PC-3 (cell line): ENCODE data around the gene DGKD. TPM values are rescaled to one million over a fixed set of nuclear protein-coding genes. Genes with fewer than 3 reads are reported as not detected.
A peak's percentile ranks its signal among the peaks of the same experiment; 100 is the strongest.

Experiments used
- ATAC-seq: fragments of 200-7000 bp; cut with Tn5 transposase; 2 replicates; pipeline ENCODE4 v1.9.1; 2020; ENCODE audit warnings: mild to moderate bottlenecking, moderate library complexity
- BruUV-seq: library from RNA; stranded (reverse); fragments of 400-500 nt; replicated peaks from 2 replicates; lab custom pipeline; 2021; lab: Mats Ljungman, UMichigan
- CTCF ChIA-PET: fragments of 300-600 bp; sonication (Branson Sonifier 250); formaldehyde crosslinking; loops from one replicate; lab custom pipeline; 2022; ENCODE audit warnings: antibody characterized with exemption; lab: Charles Lee
- POLR2A ChIA-PET: fragments of 300-600 bp; sonication (Branson Sonifier 250); formaldehyde crosslinking; loops from one replicate; lab custom pipeline; 2022; ENCODE audit warnings: antibody characterized with exemption; ENCODE audit not compliant: unreplicated experiment; lab: Charles Lee
- DNase-seq: peaks from one replicate; pipeline ENCODE4 v3.0.0-alpha.2; 2015
- H2AFZ ChIP-seq: fragments of 300-600 bp; sonication (generic); 2 replicates; pipeline ENCODE4 v1.6.0; 2016; ENCODE audit warnings: antibody characterized with exemption, low read length
- H3F3A ChIP-seq: fragments of 300-600 bp; sonication (generic); one replicate; pipeline ENCODE4 v1.6.0; 2017; ENCODE audit warnings: antibody characterized with exemption, low read length, control low read depth, mild to moderate bottlenecking; ENCODE audit not compliant: unreplicated experiment
- H3K27ac ChIP-seq: fragments of 300-600 bp; sonication (generic); 2 replicates; pipeline ENCODE4 v1.5.1; 2016; ENCODE audit warnings: mild to moderate bottlenecking, low read length
- H3K27me3 ChIP-seq: fragments of 300-600 bp; sonication (generic); 2 replicates; pipeline ENCODE4 v1.6.1; 2016; ENCODE audit warnings: low read length, mixed read lengths
- H3K36me3 ChIP-seq: fragments of 300-600 bp; sonication (generic); 2 replicates; pipeline ENCODE4 v1.6.1; 2016; ENCODE audit warnings: low read depth, mixed run types, low read length, mixed read lengths
- H3K4me1 ChIP-seq: fragments of 300-600 bp; sonication (generic); 2 replicates; pipeline ENCODE4 v1.5.1; 2016; ENCODE audit warnings: low read length; ENCODE audit not compliant: insufficient read depth
- H3K4me2 ChIP-seq: fragments of 300-600 bp; sonication (generic); 2 replicates; pipeline ENCODE4 v1.6.0; 2016; ENCODE audit warnings: low read length
- H3K4me3 ChIP-seq: fragments of 300-600 bp; sonication (generic); 2 replicates; pipeline ENCODE4 v1.5.1; 2016; ENCODE audit warnings: mild to moderate bottlenecking, low read length, mixed read lengths
- H3K79me2 ChIP-seq: fragments of 300-600 bp; sonication (generic); 2 replicates; pipeline ENCODE4 v1.6.1; 2017; ENCODE audit warnings: low read length, mixed read lengths
- H3K9ac ChIP-seq: fragments of 300-600 bp; sonication (generic); 2 replicates; pipeline ENCODE4 v1.6.0; 2016; ENCODE audit warnings: mild to moderate bottlenecking, low read length
- H3K9me2 ChIP-seq: fragments of 300-600 bp; sonication (generic); replicated peaks from 2 replicates; pipeline ENCODE4 v1.6.1; 2016; ENCODE audit warnings: mixed run types, low read length, mixed read lengths
- H3K9me3 ChIP-seq: fragments of 300-600 bp; sonication (generic); 2 replicates; pipeline ENCODE4 v1.6.1; 2016; ENCODE audit warnings: low read length, mixed read lengths
- H4K20me1 ChIP-seq: fragments of 300-600 bp; sonication (generic); 2 replicates; pipeline ENCODE4 v1.6.1; 2016; ENCODE audit warnings: low read length, mixed read lengths
- EZH2 ChIP-seq: fragments of 300-600 bp; sonication (generic); IDR thresholded peaks from one replicate; pipeline ENCODE4 v1.6.1; 2017; ENCODE audit warnings: antibody characterized with exemption, mild to moderate bottlenecking, low read length; ENCODE audit not compliant: unreplicated experiment
- EZH2phosphoT487 ChIP-seq: fragments of 300-600 bp; sonication (generic); IDR thresholded peaks from 2 replicates; pipeline ENCODE4 v1.6.1; 2018; ENCODE audit warnings: mild to moderate bottlenecking, antibody characterized with exemption, low read length, borderline replicate concordance
- intact Hi-C: fragments of 100-400 bp; cut with micrococcal nuclease; formaldehyde crosslinking; loops from 2 replicates; pipeline ENCODE4 v1.9.0; 2023
- total RNA-seq: library from RNA; depleted of rRNA; stranded (reverse); fragments of >200 nt; gene quantifications from 2 replicates; pipeline ENCODE4 v1.2.3, GENCODE V29; 2014
- TF ChIP-seq, protein P1 (sequence below): fragments of 300-600 bp; sonication (generic); conservative IDR thresholded peaks from 2 replicates; pipeline ENCODE4 v1.5.1; 2017; ENCODE audit warnings: antibody characterized with exemption, low read depth, mild to moderate bottlenecking, low read length

DGKD gene
- total RNA-seq, 1 experiment from 2014 or later = 23.3 TPM

GRCh38 chr2:233480490-233481202, 126.4 kb downstream of the DGKD start:
- no peaks in the 10 kb centered on the region for H3F3A ChIP-seq
- intact Hi-C loops = loop anchor here (1.0 to 10.0 kb wide), 6 partner anchors 32 to 444 kb away; partner anchors contain the start of genes HJURP and USP40
- POLR2A ChIA-PET = interaction anchor here (1.2 kb wide), 1 partner anchor 86 kb away, joined by 12 read pairs; the partner anchor contains the start of gene USP40
- H3K9ac ChIP-seq = peak overlapping the region; percentile 54
- no peaks in the 10 kb centered on the region for H4K20me1 ChIP-seq
- H3K27ac ChIP-seq = peak overlapping the region; percentile 77
- CTCF ChIA-PET = interaction anchor here (1.3 kb wide), 1 partner anchor 352 kb away, joined by 15 read pairs; no protein-coding TSS in a partner anchor
- no peaks in the 10 kb centered on the region for H3K27me3 ChIP-seq
- peaks cover 45% of the 10 kb centered on the region for H3K4me1 ChIP-seq
- peak overlapping the region; percentile 64 for H3K4me2 ChIP-seq
- no peaks in the 10 kb centered on the region for H3K9me2 ChIP-seq
- H2AFZ ChIP-seq = peak overlapping the region; percentile 60
- BruUV-seq = no TSS peak
- peak overlapping the region; percentile 23; the same call in 1 of the 2 replicates for H3K4me3 ChIP-seq
- H3K36me3 ChIP-seq = peaks cover 23% of the 10 kb centered on the region
- TF ChIP-seq, protein P1, sequence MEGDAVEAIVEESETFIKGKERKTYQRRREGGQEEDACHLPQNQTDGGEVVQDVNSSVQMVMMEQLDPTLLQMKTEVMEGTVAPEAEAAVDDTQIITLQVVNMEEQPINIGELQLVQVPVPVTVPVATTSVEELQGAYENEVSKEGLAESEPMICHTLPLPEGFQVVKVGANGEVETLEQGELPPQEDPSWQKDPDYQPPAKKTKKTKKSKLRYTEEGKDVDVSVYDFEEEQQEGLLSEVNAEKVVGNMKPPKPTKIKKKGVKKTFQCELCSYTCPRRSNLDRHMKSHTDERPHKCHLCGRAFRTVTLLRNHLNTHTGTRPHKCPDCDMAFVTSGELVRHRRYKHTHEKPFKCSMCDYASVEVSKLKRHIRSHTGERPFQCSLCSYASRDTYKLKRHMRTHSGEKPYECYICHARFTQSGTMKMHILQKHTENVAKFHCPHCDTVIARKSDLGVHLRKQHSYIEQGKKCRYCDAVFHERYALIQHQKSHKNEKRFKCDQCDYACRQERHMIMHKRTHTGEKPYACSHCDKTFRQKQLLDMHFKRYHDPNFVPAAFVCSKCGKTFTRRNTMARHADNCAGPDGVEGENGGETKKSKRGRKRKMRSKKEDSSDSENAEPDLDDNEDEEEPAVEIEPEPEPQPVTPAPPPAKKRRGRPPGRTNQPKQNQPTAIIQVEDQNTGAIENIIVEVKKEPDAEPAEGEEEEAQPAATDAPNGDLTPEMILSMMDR = peak; percentile 57
- TF ChIP-seq EZH2phosphoT487 (no peak), EZH2 (no peak)
- H3K79me2 ChIP-seq = no peaks in the 10 kb centered on the region
- DNase-seq (peak; percentile 76), ATAC-seq (peak; percentile 70)
- no peaks in the 10 kb centered on the region for H3K9me3 ChIP-seq

- H3K36me3 ChIP-seq = peaks cover 23% of the 10 kb centered on the region
- peak; percentile 30 for DNase-seq
- H3K27me3 ChIP-seq = no peaks in the 10 kb centered on the region
- ChIA-PET CTCF (interaction anchor here (1.3 kb wide), 1 partner anchor 351 kb away, joined by 15 read pairs; no protein-coding TSS in a partner anchor), POLR2A (interaction anchor here (0.5 to 1.2 kb wide), 2 partner anchors 70 to 85 kb away, joined by 12 to 18 read pairs; partner anchors contain the start of gene USP40)
- H4K20me1 ChIP-seq = no peaks in the 10 kb centered on the region
- H3K9ac ChIP-seq = peak overlapping the region; percentile 54
- no peaks in the 10 kb centered on the region for H3K9me3 ChIP-seq
- H3K79me2 ChIP-seq = no peaks in the 10 kb centered on the region
- H3K4me1 ChIP-seq = peaks cover 54% of the 10 kb centered on the region
- intact Hi-C loops = loop anchor here (1.0 to 10.0 kb wide), 6 partner anchors 33 to 443 kb away; partner anchors contain the start of genes HJURP and USP40
- H3K4me3 ChIP-seq = peak overlapping the region; percentile 23; the same call in 1 of the 2 replicates
- H3K27ac ChIP-seq = peak overlapping the region; percentile 77
- TF ChIP-seq EZH2 (no peak), EZH2phosphoT487 (no peak)
- TF ChIP-seq, protein P1 = no peak
- H3F3A ChIP-seq = peaks cover 6% of the 10 kb centered on the region
- ATAC-seq = peak; percentile 38
- TSS peak; percentile 64 for BruUV-seq
- H3K9me2 ChIP-seq = no peaks in the 10 kb centered on the region
- peak overlapping the region; percentile 60; the same call in 1 of the 2 replicates for H2AFZ ChIP-seq
- peak overlapping the region; percentile 64 for H3K4me2 ChIP-seq
Observed at GRCh38 chr2:233481368-233482142, 127.3 kb downstream of the DGKD start.
